Superior temporal gyrus (tissue), 1 donor: Measurements from ENCODE around the gene CFAP141.
"Not testable (repeated sequence)": the region's sequence is repeated elsewhere in the genome, so short reads cannot be mapped to it uniquely, and the experiment has no call there.

ENCODE experiments used
- DNase-seq: peaks from one replicate; pipeline ENCODE4 v3.0.0-alpha.2; 2016; ENCODE audit errors: extremely low spot score

The CFAP141 gene

DNA sequence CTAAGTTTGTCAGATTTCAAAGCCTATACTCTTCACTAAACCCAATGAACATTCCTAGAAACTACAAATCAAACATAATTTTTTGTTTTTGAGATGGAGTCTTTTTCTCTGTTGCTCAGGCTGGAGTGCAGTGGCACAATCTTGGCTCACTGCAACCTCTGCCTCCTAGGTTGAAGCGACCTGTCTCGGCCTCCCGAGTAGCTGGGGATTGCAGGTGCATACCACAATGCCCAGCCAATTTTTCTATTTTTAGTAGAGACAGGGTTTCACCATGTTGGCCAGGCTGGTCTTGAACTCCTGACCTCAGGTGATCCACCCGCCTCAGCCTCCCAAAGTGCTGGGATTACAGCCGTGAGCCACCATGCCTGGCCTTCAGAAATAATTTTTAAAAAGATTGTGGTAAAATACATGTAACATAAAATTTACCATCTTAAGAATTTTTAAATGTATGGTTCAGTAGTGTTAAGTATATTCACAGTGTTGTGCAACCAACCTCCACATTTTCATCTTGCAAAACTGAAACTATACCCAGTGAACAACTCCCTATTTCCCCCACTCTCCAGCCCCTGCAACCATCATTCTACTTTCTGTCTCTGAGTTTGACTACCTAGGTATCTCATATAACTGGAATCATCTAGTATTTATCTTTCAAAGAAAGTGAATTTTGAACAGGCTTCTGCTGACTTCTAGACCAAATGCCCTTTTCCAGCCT lies 2.7 kb upstream of the CFAP141 start:
- DNase-seq, result no peak

DNA sequence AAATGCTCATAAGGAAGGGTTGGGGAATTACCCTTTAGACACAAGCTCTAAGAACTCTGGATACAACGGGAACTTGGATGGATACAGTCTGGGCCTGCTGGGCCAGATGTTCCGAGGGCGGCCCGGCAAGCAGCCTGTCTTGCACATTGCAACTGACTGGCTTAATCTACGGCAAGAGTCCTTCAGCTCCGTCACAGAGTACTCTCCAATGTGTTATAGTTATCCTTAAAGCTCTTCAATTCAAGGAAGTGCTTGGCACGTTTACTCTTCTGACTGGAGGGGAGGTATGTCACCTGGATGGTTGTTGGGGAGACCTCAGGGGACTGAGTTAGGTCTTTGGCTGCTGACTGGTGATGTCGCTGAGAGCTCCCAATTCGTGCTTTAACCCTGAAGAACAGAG lies 1.1 kb upstream of the CFAP141 start:
- DNase-seq, result no peak

DNA sequence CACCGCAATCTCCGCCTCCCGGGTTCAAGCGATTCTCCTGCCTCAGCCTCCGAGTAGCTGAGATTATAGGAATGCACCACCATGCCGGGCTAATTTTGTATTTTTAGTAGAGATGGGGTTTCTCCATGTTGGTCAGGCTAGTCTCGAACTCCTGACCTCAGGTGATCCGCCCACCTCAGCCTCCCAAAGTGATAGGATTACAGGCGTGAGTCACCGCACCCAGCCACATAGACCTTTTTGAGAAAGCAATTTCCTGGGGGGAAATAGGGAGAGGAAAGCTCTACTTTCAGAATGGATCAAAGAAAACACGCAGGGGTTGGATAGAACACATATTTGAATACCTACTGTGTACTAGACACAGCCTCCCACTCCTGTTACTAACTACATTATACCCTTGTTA lies 355 bp downstream of the CFAP141 start:
- not testable (repeated sequence) for DNase-seq

DNA sequence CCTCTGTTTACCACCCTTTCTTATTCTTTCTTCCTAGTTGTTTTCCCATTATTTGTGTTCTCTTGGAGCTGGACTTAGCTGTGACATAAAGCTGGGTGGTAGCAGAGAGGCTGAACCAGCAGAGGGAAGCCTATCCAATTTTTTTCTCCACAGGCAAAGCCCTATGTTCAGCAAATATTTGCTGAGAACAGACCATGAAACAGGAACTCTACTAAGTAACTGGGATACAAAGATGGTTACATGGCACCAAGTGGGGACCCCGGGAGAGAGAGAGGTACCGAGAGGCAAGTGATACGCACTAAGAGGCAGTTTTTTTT lies 6.6 kb downstream of the CFAP141 start:
- DNase-seq, result peak; percentile 9

DNA sequence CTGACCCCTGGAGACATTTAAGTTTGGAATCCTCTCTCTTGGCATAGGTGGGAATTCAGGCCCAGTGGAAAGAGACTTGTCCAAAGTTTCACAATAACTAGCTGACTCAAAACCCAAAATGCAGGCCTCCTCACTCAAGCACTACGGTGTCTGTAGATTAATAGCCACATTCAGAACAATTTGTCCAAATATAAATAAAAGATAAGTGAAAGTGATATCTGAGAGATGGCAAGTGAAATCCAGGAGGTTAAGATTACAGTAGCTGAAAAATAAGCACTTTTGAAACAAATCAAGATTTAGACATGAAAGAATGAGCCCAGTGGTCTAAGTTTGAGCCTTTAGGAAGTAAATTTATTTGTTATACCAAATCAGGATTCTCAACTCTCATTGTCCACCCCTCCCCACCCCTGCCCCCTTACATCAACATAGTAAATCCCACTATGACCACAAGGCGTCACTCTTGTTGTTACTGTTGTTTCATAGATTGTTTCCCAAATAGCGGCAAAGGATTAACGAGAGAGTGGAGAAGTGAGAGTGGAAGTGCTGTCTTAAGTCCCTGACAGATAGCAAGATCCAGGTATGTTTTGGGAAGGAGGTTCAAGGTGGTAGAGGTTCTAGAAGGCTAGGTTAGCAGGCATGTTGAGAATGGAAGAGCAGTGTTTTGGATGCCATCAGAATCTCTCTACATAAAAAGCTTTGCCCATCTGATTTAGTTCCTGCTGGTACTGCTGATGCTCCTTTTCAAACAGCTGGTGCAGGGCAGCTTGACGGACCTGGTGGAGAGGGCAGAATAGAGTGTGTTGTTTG lies 7.2 kb downstream of the CFAP141 start:
- peak; percentile 79 for DNase-seq

DNA sequence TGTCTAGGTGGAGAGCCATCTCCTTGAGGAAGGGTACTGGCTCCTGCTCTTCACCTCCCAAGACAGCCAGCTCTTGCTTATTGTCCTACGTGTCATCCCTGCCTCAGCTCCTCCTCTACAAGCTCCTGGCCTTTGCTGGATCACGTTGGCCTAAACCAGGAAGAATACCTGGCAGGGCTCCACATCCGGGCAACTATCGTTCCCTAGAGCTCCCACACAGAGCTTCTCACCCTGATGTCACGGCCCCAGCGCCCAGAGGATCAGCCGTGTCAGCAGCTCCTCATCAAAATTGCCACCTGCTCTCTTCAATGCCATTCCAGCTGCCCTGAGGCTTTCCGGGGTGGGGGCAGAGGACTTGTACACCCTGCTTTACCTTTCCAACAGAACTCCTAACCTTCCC lies 12.3 kb downstream of the CFAP141 start:
- peak; percentile 2 for DNase-seq

DNA sequence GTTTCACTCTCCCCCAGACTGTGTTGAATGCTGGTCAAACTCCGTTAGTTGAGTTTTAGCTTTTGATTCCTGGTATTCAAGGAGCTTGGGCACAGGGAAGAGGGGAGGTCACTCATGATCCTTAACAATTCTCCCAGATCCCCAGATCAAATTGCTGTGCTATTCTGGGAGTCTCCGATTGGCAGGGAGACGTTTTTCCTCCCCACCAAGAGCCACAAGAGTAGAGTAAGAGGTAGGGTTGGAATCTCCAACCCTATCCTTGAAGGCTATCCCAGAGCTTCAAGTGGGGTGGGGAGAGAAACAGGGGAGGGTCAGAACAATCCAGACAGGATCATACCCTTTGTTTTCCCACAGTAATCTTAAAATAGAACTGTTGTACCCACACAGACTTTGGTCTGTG lies 13.7 kb downstream of the CFAP141 start:
- DNase-seq, result no peak

DNA sequence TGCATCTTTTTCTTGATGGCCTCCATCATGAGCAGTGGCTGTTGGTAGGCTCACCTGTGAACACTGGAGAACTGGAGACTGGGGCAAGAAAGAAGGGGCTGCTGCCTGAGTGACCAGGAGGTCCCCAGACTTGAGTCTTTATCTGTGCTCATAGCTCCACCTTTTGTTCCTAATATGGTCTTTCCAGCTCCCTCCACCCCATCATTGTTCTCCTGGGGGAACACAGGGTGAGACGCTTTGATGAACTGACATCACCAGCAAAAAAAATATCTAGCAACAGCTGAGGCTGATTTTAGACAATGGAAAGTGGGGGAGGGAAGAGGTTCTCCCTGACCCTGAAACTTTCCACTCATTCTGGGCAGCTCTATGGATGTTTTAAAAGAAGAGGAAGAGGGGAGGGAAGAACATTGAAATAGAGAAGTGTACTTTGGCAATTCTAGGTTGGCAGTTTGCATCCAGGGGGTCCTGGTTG lies 14.1 kb downstream of the CFAP141 start, which contains the start of gene TPM3:
Gene TPM3, minus strand, starts transcription at position 111 of the 472 bp plus-strand sequence. Its CDS starts 82 bp downstream, at position 29.
- DNase-seq, result no peak

DNA sequence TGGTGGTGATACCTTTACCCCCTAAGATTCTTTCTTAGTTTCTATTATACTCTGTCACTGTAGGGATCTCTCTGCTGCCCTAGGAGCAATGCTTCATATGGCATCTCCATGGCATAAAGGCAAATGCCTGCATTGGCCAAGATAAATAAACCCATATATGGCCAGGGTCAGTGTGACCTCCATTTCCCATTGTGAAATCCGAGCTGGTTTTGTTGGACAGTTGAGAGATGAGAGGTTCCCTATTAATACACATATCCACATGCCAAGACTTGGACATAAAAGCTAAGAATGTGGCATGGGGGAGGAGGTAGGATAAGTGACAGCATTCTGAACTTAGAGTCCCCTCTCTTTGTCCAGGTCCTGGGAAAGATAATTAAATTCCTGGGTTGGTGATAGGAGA lies 15.6 kb downstream of the CFAP141 start:
- peak; percentile 3 for DNase-seq

DNA sequence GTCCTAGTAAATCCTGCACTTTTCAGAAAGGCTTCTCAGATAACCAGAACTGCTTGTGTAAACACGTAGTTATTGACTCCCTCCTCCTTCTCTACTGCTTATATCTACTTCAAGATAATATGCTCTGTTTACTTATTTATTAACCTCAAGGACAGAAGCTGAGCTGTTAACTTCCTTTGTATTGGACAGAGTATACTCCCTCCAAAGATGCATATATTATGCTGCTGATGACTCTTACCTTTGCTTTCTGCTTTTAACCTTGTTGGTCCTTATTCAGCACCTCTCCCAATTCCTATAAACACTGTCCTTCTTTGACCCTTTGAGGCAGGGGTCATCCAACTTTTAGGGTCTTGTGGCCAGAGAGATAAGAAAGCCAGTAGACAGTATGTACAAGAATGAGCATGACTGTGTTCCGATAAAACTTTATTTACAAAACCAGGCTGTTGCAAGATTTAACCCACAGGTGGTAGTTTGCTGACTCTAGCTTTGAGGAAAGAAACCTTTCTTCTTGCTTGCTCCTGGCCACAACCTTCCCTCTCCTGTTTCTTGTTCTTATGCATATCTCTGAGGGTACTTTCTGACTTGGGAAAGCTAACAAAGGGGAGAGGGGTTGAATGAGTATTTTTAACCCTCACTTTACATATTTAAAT lies 19.2 kb downstream of the CFAP141 start:
- DNase-seq, result peak; percentile 4

DNA sequence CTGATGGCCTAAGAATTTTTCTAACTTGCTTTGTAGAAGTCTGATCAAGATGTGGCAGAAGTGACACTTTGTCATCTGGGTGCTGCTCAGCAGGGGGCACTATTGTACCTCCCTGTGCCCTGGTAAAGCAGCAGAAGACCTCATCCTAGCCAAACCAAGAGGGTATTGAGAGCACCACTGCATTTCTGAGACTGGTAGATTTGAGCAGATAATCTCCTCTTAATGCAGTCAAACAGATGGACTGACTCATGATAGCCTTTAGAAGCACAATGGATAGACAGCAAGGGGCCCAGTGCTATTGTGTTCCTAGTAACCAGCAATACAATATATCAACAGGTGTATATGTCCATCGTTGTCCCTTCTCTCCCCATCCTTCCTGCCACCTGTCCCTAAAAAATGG lies 20.0 kb downstream of the CFAP141 start:
- DNase-seq, result peak; percentile 10

DNA sequence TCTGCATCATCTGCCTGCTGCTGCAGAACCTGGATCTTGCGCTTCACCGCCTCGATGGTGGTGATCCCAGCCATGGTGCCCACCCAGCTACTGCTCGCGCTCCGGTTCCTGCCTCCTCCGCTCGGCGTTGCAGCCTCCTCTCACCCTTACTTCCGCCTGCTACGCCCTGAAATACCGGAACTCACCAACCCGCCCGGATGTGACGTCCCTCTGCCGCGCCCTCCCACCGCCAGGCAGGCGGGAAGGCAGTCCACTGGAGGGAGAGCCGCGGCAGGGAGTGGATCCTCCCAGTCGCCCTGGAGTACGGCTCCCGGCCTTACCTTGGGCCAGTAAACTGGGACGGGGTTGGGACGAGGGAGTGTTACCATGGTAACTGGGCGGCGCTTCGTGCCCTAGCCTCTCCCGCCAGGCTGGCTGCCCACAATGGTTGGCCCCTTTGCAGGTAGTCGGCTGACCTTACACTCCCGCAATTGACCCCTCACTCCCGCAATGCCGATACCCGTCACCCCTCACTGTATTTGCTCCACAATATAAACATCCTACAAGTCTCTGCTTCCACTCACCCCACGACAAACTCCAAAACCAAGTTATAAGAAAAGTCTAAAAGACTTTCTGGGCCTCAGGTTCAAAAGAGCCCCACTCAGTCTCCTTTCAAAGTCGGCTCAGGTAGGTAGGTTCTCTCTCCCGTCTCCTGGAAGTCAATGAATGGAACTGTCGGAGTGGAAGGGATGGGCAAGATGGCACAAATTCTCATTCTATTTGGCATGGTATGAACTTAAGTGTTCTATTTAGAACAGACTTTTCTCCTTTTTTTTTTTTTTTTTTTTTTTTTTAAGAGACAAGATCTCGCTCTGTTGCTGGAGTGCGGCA lies 22.9 kb downstream of the CFAP141 start:
- peak; percentile 95 for DNase-seq

DNA sequence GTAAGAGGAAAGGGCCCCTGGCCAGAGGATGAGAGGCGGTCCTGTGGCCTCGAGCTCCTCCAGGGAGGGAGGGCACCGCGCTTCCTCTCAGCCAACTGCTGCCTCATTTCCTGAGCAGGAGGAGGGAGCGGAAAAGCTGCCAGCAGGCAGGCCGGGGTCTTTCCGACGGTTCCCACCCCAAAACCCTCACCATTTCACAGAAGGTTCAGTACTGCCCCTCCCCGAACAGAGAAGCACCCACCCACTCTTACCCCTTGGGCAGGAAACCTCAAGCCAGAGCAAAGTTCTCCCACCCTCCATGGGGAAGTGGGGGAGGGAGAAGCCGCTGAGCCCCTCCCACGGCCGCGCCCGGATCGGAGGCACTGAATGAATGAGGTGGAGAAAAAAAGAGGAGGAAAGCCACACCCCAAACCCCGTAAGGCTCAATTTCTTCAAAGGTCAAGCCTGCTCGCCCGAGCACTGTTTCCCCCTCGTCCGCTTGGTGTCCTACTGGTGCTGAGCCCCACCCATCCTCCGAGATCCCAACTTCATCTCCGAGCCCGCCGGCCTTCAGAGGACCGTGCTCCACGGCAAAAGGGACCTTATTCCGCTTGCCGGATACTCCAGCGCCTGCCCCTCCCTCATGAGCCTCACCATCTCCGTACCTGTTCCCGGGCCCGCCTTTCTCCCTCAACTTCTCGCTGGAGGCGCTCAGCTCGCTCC lies 23.6 kb downstream of the CFAP141 start:
- peak; percentile 22 for DNase-seq

DNA sequence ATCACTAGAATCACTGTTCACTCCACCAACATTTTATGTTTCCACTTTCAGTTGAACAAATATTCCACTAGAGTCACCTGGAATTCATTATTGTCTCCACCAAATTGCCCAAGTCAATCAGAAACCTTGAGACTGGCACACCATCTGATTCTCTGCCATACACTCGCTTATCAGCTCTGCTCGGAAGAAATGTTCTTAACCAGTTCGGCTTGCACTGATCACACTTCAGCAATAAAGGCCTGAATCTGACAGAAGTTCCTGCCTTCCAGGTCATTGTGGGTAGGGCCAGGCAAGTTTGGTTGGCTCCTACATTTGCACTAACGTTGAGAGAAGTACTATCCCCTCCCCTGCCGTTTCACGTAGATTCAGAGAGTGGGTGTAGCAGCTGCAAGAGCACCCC lies 24.2 kb downstream of the CFAP141 start:
- no peak for DNase-seq

DNA sequence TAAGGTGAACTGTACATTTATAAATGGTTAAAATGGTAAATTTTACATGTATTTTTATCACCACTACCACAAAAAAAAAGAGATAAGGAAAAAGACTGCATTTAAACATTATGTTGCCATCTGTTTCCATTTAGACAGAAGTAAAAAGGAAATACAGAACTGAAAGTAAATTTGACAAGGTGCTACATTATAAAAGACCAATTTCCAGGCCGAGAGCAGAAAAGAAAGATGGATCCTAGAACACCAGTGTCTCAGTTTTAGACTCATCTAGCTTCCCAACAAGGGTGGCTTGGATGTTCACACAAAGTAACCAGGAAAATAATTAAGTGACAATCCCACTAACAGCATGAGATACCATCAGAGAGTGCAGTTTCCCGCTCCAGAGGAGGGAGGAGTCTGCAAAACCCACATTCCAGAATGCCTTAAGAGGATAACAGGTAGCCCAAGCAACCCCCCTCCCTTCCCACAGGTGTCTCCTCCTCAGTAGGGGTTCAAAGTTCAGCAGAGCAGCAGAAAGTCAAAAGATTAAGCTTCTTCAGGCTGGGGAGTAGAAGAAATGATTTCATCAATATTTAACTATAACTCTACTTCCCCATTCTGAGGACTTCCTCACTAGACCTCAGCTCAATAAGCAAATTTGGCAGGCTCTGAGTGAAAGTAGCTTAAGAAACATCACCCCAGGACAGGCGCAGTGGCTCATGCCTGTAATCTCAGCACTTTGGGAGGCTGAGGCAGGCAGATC lies 26.0 kb downstream of the CFAP141 start:
- DNase-seq, result no peak

DNA sequence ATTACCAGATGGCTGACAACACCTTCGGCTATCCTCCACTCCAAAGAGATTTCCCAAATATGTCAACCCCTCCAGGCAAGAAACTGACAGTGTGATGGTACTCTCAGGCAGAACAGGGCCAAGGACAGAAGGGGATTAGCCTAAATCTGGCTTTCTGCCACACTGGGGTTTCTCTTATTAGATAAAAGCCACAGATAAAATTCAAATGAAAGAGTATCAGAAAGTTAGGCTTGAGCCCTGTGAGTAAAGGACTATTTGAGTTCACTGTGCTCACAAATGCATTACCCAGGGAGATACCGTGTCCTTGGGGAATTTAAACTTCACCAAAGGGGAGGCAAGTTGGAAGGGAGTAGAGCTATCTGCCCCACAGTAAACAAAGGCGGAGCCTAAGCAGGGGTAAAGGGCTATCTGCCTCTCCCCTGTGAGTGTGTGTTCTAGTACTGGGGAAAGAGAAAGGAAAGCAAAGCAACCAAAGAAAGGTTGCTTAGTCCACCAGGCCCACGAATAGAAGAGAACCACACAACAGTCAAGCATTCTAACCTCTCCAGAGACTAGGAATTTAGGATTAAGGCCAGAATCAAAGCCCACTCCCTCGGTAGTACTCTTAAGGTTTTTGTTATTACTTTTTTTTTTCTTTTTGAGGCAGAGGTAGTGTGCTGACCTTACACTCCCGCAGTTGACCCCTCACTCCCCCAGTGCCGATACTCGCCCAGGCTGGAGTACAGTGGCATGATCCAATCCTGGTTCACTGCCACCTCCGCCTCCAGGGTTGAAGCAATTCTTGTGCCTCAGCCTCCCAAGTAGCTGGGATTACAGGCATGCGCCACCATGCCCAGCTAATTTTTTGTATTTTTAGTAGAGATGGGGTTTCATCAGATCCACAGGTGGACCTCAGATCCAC lies 27.0 kb downstream of the CFAP141 start:
- no peak for DNase-seq

DNA sequence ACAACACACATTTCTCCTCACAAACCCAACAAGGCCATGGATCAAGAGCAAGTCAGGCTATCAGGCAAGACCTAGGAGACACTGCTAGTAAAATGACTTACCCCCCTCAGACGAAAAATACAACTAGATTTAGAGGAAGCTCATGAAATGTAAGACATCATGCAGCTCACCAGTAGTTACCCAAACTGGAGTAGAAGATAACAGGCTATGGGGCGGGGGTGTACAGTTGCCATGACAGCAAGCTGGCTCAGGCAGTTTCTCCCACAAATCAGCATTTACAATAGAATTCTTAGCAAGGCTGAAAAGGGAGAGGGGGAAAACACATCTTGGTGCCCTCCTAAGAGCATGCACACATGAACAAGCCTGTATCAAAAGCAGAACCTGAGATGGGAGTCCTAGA lies 28.1 kb downstream of the CFAP141 start:
- peak; percentile 43 for DNase-seq

DNA sequence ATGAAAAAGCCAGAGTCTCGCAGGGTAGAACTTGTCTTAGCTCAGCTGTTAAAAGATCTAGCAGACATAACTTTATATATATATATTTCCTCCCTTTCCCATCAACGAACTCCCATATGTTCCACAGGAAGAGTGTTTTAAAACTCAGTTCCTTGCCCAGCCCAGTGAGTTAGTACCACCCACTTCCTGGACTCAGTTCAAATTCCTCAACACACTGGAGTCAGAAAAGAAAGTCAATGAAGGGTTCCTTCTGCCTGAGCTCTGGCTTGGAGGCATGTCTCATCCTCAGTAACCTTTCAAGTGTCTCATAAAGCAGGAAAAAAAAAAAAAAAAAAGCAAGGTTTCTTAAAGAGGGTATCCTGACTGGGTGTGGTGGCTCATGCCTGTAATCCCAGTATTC lies 29.8 kb downstream of the CFAP141 start:
- peak; percentile 64 for DNase-seq

DNA sequence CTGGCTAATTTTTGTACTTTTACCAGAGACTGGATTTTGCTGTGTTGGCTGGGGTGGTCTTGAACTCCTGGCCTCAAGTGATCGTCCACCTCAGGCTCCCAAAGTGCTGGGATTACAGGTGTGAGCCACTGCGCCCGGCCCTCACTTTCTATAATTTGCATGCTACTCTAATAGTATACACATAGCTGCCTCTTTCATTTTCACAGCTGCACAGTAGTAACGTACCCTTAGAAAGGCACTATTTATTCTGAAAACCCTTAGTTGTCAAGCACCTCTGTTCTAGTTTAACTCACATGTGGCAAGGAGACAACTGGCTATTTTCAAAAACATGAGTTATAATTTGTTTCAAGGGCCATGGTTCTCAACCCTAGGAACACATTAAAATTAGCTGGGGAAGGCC lies 31.5 kb downstream of the CFAP141 start:
- no peak for DNase-seq
